GM13977 (cell line): Measurements from ENCODE around the gene ALG2.

Experiments
- DNase-seq: peaks from one replicate; pipeline ENCODE4 v3.0.0; 2012; ENCODE audit warnings: low spot score
- in situ Hi-C: fragments of 300-500 bp; cut with MboI; formaldehyde crosslinking; loops from one replicate; pipeline ENCODE4 v1.12.0; 2022; ENCODE audit warnings: low sequenced_read_pairs, low pct_unique_long_range_greater_than_20kb, mixed read lengths, inconsistent platforms; ENCODE audit not compliant: unreplicated experiment
- TF ChIP-seq, protein P1 (sequence below): IDR thresholded peaks from 2 replicates; pipeline ENCODE4 v1.5.1; 2012; ENCODE audit warnings: mild to moderate bottlenecking, control low read depth; ENCODE audit not compliant: insufficient read depth; ENCODE audit errors: extremely low read depth, missing control alignments

ALG2 gene

DNA sequence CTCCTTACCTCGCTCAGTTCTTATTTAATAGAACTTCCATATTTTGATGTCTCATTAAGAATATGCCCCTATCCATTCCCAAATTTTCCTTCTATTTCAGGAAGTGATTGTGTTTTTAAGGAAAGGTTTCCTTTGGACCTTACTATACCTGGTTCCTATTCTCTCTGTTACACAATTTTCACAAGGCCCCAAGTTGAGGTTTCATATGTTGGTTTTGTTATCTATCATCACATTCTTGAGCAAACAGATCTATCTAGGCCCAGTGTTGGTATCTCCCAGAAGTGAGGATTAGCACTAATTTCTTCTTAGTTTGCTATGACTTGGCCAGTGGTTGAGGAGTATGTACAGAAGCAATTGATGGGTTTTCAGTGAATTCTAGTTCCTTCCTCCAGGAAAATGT, 41.5 kb downstream of the ALG2 start:
- in situ Hi-C loops, result loop anchor here (25.0 kb wide), 3 partner anchors 632 to 1032 kb away; partner anchors contain the start of gene NR4A3
- DNase-seq, result peak; percentile 57

DNA sequence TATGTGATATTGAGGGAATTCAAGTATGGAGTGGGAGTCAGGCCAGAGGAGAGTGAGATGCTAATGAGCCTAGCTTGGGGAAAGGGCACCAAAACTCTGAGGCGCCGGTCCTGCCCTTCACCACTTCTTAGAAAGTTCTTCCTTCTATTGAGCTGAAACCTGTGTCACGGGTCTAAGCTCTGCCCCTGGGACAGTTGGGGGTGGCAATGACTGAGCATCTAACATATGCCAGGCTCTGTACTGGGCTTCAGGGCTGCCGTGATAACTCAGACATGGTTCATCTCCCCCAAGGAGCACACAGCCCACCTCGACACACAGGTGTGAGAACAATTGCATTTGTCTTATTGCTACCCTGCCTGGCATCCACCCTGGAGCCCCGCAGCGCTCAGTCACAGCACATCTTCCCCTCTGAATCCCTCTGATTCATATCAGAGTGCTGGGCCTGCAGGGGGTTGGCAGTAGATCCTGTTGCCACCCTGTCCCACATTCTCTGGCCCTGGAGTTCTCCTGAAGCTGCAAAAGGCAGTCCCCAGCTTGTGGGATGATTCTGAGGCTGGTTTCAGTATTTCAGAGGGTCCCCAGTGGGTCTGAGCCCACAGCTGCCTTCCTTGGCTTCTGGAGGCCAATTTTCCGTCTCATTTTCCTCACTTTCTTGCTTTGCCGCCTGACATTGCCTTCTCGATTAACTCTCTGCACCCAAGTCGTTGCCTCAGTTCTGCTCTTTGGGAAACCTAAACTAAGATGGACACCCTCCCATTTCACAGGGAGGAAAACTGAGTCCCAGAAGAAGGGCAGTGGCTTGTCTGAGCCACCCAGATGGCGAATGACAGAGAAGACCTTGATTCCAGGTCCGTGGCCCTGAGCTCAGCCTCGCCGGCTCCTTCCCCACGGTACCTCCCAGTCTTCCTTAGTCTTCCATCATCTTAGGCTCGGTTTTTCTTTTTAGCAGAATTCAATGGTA, 42.5 kb downstream of the ALG2 start:
- in situ Hi-C loops, result loop anchor here (25.0 kb wide), 3 partner anchors 633 to 1033 kb away; partner anchors contain the start of gene NR4A3
- TF ChIP-seq, protein P1, sequence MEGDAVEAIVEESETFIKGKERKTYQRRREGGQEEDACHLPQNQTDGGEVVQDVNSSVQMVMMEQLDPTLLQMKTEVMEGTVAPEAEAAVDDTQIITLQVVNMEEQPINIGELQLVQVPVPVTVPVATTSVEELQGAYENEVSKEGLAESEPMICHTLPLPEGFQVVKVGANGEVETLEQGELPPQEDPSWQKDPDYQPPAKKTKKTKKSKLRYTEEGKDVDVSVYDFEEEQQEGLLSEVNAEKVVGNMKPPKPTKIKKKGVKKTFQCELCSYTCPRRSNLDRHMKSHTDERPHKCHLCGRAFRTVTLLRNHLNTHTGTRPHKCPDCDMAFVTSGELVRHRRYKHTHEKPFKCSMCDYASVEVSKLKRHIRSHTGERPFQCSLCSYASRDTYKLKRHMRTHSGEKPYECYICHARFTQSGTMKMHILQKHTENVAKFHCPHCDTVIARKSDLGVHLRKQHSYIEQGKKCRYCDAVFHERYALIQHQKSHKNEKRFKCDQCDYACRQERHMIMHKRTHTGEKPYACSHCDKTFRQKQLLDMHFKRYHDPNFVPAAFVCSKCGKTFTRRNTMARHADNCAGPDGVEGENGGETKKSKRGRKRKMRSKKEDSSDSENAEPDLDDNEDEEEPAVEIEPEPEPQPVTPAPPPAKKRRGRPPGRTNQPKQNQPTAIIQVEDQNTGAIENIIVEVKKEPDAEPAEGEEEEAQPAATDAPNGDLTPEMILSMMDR, result no peak
- DNase-seq, result no peak

More for the DNA sequence above, 41.5 kb downstream of the ALG2 start:
- TF ChIP-seq, protein P1, result no peak

DNA sequence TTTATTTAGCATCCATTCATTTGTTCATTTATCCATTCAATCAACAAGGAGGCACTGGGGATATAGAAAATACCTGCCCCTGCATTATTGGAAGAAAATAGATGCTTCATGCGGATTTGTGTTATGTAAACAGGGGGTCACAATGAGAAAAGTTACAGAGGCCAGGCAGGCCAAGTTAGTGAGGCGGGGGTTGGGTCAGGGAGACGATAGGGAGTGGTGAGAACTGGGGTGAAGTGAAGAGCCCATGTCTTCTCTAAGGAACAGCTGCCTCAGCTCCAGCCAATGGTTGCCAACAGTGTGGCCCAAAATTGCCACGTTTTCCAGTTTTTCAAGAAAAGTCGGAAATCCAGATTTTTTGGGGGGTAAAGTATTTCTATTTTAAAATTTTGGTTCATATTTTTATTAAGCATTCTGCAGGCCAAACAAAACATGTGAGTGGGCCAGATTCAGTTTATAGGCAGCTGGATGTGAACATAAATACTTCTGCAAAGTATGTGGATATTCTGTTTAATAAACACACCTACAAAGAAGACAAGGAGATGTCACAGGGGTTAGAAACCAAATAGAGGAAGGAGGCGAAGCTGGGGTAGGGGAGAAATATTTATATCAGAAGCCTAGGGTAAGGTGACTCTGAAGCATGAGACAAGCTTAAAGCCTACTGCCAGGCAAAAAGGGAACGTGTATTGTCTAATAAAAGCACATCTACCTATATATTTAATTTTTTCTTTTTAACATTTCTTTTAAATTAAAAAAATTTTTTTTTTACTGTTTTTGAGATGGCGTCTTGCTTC, 44.0 kb downstream of the ALG2 start:
- no peak for DNase-seq
- TF ChIP-seq, protein P1, result no peak
- in situ Hi-C loops, result loop anchor here (25.0 kb wide), 3 partner anchors 635 to 1035 kb away; partner anchors contain the start of gene NR4A3

DNA sequence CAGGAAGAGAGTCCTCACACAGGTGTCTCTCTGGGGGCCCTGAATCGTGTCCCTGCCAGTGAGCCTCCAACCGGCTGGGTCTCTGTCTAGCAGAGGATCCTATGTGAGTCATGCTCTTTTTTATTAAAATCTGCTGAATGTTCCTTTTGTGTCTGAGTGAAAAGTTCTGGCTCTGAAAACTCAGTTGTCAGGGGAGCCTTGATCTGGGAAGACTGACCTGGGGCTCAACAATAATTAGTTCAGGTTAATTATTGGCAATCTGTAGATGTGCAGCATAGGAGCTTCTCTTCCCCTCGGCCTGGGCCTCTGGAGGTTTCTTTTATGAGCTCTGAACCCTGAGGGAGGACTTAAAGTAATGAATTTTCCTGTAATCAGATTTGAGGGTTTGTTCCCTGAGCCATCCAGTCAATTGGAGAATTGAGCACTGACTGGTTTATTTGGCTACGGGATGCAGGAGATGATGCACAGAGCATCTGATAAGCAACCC, 45.2 kb downstream of the ALG2 start:
- in situ Hi-C loops, result loop anchor here (25.0 kb wide), 3 partner anchors 636 to 1036 kb away; partner anchors contain the start of gene NR4A3
- TF ChIP-seq, protein P1, result no peak
- no peak for DNase-seq

DNA sequence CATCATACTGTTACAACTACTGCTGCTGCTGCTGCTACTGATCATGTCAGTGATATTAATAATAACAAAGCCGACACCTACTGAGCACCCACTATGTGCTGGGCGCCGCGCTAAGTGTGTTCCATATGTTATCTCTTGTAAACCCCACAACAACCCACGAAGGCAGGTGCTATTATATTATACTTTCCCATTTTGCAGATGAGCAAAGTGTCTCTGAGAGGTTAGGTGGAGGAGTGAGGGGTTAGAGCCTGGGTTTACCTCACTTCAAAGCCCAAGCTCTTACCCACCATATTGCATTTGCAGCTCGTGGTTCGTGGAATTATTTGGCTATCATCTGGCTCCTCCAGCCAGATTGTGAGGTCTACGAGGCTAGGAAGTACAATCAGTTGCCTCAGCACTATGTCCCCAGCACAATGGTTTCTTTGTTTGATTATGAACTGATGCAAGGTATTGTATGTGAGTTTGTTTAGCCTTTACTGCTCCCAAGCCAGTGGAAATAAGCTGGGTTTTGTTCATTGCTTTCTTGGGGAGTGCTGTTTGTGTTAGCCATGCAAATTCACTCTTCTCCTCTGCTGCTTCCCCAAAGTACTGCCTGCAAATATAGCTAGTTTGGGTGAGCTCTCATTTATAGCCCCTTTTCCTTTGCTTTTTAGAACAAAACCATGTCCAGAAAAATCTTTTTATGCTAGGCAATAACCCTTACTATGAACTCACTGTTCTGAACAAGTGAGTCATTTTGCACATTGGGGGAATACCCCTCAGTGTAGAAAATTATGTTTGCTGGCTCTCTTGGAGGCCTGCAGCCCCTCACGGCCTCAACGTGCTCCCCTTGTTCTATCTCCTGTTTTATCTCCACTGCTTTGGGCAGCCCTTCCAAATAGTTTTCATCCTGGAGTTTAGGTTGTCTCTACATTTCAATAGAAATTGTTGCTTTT, 47.9 kb downstream of the ALG2 start:
- no peak for DNase-seq
- TF ChIP-seq, protein P1, result no peak
- in situ Hi-C loops, result loop anchor here (25.0 kb wide), 2 partner anchors 1138 to 1413 kb away; partner anchors contain the start of gene CAVIN4
